ENCODE data around the gene STPG3. TPM values are rescaled to one million over a fixed set of nuclear protein-coding genes. Genes with fewer than 3 reads are reported as not detected.

The STPG3 gene
- total and polyA plus RNA-seq, 9 of the 15 experiments (the other 6 are each of a cell fraction or from before 2014, with no cell fraction given): not detected

- TF ChIP-seq THAP12 (CRISPR knock-in tag; IDR thresholded peaks at IDR 0.05): peak; percentile 46; the same call in 1 of the 2 replicates
- no peak for TF ChIP-seq ZNF311 (CRISPR knock-in tag; IDR thresholded peaks at IDR 0.05)
- no peak for TF ChIP-seq ZNF3 (CRISPR knock-in tag; IDR thresholded peaks at IDR 0.05)
- TF ChIP-seq ATF6 (CRISPR knock-in tag; IDR thresholded peaks at IDR 0.05): 0 out of 2 replicates have a peak, but pooled peaks have one; percentile 48
- TF ChIP-seq ESRRB (CRISPR knock-in tag; IDR thresholded peaks at IDR 0.05; ENCODE audit: borderline replicate concordance): no peak
- TF ChIP-seq MBD2 (IDR thresholded peaks at IDR 0.05; ENCODE audit: borderline replicate concordance, low read depth): peak; percentile 69; the same call in 1 of the 2 replicates
- peak; percentile 91; the same call in 1 of the 2 replicates for TF ChIP-seq ELF2 (CRISPR knock-in tag; IDR thresholded peaks at IDR 0.05)
- no peak for TF ChIP-seq EHMT2 (IDR thresholded peaks at IDR 0.05)
- TF ChIP-seq MIER1 (IDR thresholded peaks at IDR 0.05; ENCODE audit: low read depth): no peak
- TF ChIP-seq, protein P1, sequence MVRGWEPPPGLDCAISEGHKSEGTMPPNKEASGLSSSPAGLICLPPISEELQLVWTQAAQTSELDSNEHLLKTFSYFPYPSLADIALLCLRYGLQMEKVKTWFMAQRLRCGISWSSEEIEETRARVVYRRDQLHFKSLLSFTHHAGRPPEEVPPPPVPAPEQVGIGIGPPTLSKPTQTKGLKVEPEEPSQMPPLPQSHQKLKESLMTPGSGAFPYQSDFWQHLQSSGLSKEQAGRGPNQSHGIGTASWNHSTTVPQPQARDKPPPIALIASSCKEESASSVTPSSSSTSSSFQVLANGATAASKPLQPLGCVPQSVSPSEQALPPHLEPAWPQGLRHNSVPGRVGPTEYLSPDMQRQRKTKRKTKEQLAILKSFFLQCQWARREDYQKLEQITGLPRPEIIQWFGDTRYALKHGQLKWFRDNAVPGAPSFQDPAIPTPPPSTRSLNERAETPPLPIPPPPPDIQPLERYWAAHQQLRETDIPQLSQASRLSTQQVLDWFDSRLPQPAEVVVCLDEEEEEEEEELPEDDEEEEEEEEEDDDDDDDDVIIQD (CRISPR knock-in tag; IDR thresholded peaks at IDR 0.05): 0 out of 2 replicates have a peak, but pooled peaks have one; percentile 27
- peak; percentile 81 for TF ChIP-seq SMAD4 (CRISPR knock-in tag; conservative IDR thresholded peaks at IDR 0.05)
- peak; percentile 20 for TF ChIP-seq HNRNPLL (IDR thresholded peaks at IDR 0.05; ENCODE audit: low read depth, low read length, poor library complexity, severe bottlenecking)
- TF ChIP-seq ZNF444 (CRISPR knock-in tag; IDR thresholded peaks at IDR 0.05): no peak
- TF ChIP-seq SIRT6 (IDR thresholded peaks at IDR 0.05; ENCODE audit: low read depth, low read length): no peak
- TF ChIP-seq POLR2A (conservative IDR thresholded peaks at IDR 0.05): peak; percentile 85
- peak; percentile 12 for TF ChIP-seq RBBP5 (IDR thresholded peaks at IDR 0.05; ENCODE audit: borderline replicate concordance, insufficient read depth, low read length, poor library complexity, severe bottlenecking)
- TF ChIP-seq PCBP1 (IDR thresholded peaks at IDR 0.05; ENCODE audit: low read depth, low read length, poor library complexity, severe bottlenecking): peak; percentile 84
- peak; percentile 62; the same call in 1 of the 2 replicates for TF ChIP-seq ZBTB9 (CRISPR knock-in tag; IDR thresholded peaks at IDR 0.05)
- peak; percentile 58; the same call in 1 of the 2 replicates for TF ChIP-seq JUN (IDR thresholded peaks at IDR 0.05; ENCODE audit: borderline replicate concordance, low read depth, low read length)
- TF ChIP-seq JUN (CRISPR knock-in tag; IDR thresholded peaks at IDR 0.05; ENCODE audit: borderline replicate concordance): no peak
- TF ChIP-seq ZNF785 (CRISPR knock-in tag; IDR thresholded peaks at IDR 0.05): no peak
Measured at GRCh38 chr9:137254624-137255447, 3.8 kb downstream of the STPG3 start, which contains the start of gene NELFB (continued).
